Calu3 (cell line): ENCODE data around the gene RPL3. TPM values are rescaled to one million over a fixed set of nuclear protein-coding genes. Genes with fewer than 3 reads are reported as not detected.

Source experiments
- BruUV-seq: library from RNA; stranded (reverse); fragments of 400-500 nt; replicated peaks from 2 replicates; lab custom pipeline; 2021; lab: Mats Ljungman, UMichigan
- CTCF ChIA-PET: fragments of 300-600 bp; sonication (Branson Sonifier 250); formaldehyde crosslinking; loops from one replicate; lab custom pipeline; 2022; ENCODE audit warnings: antibody characterized with exemption; lab: Charles Lee
- DNase-seq: peaks from one replicate; pipeline ENCODE4 v3.0.0; 2022
- H3K27ac Mint-ChIP-seq: one replicate; pipeline ENCODE4 v1.8.0; 2022; ENCODE audit warnings: mixed read lengths; ENCODE audit not compliant: unreplicated experiment
- H3K27me3 Mint-ChIP-seq: one replicate; pipeline ENCODE4 v1.8.0; 2022; ENCODE audit warnings: mixed read lengths; ENCODE audit not compliant: unreplicated experiment
- H3K36me3 Mint-ChIP-seq: one replicate; pipeline ENCODE4 v1.8.0; 2022; ENCODE audit warnings: mild to moderate bottlenecking, moderate library complexity, mixed read lengths; ENCODE audit not compliant: insufficient read depth, unreplicated experiment
- H3K4me1 Mint-ChIP-seq: one replicate; pipeline ENCODE4 v1.8.0; 2022; ENCODE audit warnings: mild to moderate bottlenecking, low read depth, mixed read lengths; ENCODE audit not compliant: unreplicated experiment
- H3K4me3 Mint-ChIP-seq: one replicate; pipeline ENCODE4 v1.8.0; 2022; ENCODE audit warnings: mild to moderate bottlenecking, low read depth, moderate library complexity, mixed read lengths; ENCODE audit not compliant: unreplicated experiment
- H3K9me3 Mint-ChIP-seq: one replicate; pipeline ENCODE4 v1.8.0; 2022; ENCODE audit warnings: low read depth, mixed read lengths; ENCODE audit not compliant: unreplicated experiment
- intact Hi-C: fragments of 100-400 bp; cut with micrococcal nuclease; formaldehyde crosslinking; loops from one replicate; pipeline ENCODE4 v1.10.0; 2022; ENCODE audit not compliant: unreplicated experiment
- total RNA-seq: library from RNA; stranded (reverse); gene quantifications from 2 replicates; pipeline ENCODE4 v1.2.3, GENCODE V29; 2022
- TF ChIP-seq, protein P1 (sequence below): fragments of 200-600 bp; IDR thresholded peaks from one replicate; pipeline ENCODE4 v1.8.0; 2022; ENCODE audit warnings: antibody characterized with exemption; ENCODE audit not compliant: unreplicated experiment

Gene RPL3
- total RNA-seq, 1 experiment from 2014 or later, result 1,058 TPM

GRCh38 chr22:39296535-39296934 is 22.9 kb downstream of the RPL3 start:
- H3K27ac Mint-ChIP-seq, result no peak overlapping the region
- peaks cover 23% of the 10 kb centered on the region for H3K36me3 Mint-ChIP-seq
- peaks cover 81% of the 10 kb centered on the region for H3K4me1 Mint-ChIP-seq
- CTCF ChIA-PET, result no interaction called here
- intact Hi-C loops, result no loop called here
- DNase-seq, result no peak
- H3K9me3 Mint-ChIP-seq, result no peaks in the 10 kb centered on the region
- BruUV-seq, result no TSS peak
- TF ChIP-seq, protein P1, sequence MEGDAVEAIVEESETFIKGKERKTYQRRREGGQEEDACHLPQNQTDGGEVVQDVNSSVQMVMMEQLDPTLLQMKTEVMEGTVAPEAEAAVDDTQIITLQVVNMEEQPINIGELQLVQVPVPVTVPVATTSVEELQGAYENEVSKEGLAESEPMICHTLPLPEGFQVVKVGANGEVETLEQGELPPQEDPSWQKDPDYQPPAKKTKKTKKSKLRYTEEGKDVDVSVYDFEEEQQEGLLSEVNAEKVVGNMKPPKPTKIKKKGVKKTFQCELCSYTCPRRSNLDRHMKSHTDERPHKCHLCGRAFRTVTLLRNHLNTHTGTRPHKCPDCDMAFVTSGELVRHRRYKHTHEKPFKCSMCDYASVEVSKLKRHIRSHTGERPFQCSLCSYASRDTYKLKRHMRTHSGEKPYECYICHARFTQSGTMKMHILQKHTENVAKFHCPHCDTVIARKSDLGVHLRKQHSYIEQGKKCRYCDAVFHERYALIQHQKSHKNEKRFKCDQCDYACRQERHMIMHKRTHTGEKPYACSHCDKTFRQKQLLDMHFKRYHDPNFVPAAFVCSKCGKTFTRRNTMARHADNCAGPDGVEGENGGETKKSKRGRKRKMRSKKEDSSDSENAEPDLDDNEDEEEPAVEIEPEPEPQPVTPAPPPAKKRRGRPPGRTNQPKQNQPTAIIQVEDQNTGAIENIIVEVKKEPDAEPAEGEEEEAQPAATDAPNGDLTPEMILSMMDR, result no peak
- H3K4me3 Mint-ChIP-seq, result no peak overlapping the region
- no peaks in the 10 kb centered on the region for H3K27me3 Mint-ChIP-seq

DNA sequence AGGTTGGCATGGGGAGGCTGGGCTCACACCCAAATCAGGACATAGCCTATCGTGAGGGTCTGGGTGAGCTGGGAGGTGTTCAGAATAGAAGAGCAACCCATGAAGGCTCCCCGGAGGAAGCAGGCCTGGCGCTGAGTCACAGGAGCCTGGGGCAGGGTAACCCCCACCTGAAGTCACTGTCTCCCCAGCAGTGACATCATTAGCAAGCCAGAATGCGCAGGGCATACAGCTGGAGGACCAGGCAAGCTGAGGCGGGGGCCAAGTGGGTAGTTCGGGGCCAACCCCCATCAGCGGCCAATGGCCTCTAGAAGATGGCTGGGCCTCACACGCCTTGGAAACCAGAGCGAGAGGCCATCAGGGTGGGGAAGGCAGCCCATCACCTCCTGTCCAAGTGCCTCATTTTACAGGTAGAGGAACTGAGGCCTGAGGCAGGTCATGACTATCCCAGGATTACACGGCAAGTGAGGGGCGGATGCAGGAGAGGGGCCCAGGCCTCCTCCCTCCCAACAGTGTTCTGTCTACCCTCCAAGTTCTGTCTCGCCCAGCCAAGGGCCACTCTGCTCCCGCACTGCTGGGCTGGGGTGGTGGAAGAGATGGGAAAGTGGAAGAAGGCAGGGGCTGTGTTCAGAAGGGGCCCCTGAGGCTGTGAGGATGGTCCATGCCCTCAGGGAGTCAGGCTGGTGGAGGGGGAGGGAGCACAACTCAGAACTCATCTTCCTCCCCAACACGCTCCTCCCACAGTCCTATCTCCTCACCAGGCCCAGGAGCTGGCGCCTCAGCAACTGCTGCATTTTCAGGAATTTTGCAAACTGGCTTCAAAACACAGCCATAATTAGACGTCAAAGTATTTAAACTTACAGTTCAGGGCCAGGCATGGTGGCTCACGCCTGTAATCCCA is 24.6 kb downstream of the RPL3 start:
- Mint-ChIP-seq H3K36me3 (peaks cover 40% of the 10 kb centered on the region), H3K9me3 (no peaks in the 10 kb centered on the region), H3K4me3 (no peak overlapping the region), H3K27ac (peak overlapping the region; percentile 94), H3K27me3 (no peaks in the 10 kb centered on the region), H3K4me1 (peaks cover 86% of the 10 kb centered on the region)
- BruUV-seq, result no TSS peak
- DNase-seq, result no peak
- TF ChIP-seq, protein P1, result no peak
- intact Hi-C loops, result loop anchor here (5.0 kb wide), 1 partner anchor 53 kb away; the partner anchor contains the start of gene PDGFB
- CTCF ChIA-PET, result no interaction called here

GRCh38 chr22:39293766-39294368 is 25.6 kb downstream of the RPL3 start:
- DNase-seq, result no peak
- H3K9me3 Mint-ChIP-seq, result no peaks in the 10 kb centered on the region
- H3K4me3 Mint-ChIP-seq, result peak overlapping the region; percentile 31
- H3K36me3 Mint-ChIP-seq, result peaks cover 45% of the 10 kb centered on the region
- TF ChIP-seq, protein P1, result no peak
- H3K27me3 Mint-ChIP-seq, result no peaks in the 10 kb centered on the region
- peaks cover 88% of the 10 kb centered on the region for H3K4me1 Mint-ChIP-seq
- intact Hi-C loops, result loop anchor here (5.0 kb wide), 1 partner anchor 52 kb away; the partner anchor contains the start of gene PDGFB
- CTCF ChIA-PET, result interaction anchor here (0.7 to 1.0 kb wide), 4 partner anchors 13 to 88 kb away, joined by 3 read pairs; no protein-coding TSS in a partner anchor
- H3K27ac Mint-ChIP-seq, result peak overlapping the region; percentile 94
- BruUV-seq, result no TSS peak

DNA sequence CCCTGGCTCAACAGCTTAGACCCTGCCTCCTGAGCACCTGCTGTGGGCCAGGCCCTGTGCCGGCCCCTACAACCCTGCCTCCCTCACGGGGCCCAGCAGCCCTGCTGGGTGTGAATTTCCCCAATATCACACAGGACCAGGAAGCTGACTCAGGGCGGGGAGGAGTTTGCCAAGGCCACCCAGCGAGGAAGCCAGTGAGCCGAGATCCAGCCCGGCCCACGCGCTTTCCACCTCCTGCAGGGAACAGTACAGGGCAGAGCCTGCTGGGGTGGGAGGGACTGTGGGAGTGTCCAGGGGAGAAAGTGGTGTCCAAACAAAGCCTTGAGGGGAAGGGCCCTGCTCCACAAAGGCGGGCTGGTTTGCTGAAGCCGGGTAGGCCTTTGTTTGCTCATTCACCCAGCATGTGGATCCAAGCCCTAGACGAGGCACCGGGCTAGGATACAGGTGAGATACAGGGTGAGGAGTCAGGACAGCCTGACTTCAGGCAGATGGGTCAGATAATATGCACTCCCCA is 26.8 kb downstream of the RPL3 start:
- no TSS peak for BruUV-seq
- DNase-seq, result peak; percentile 95
- H3K27me3 Mint-ChIP-seq, result no peaks in the 10 kb centered on the region
- intact Hi-C loops, result loop anchor here (5.0 kb wide), 1 partner anchor 50 kb away; the partner anchor contains the start of gene PDGFB
- no peaks in the 10 kb centered on the region for H3K9me3 Mint-ChIP-seq
- peaks cover 82% of the 10 kb centered on the region for H3K4me1 Mint-ChIP-seq
- peak overlapping the region; percentile 94 for H3K27ac Mint-ChIP-seq
- H3K36me3 Mint-ChIP-seq, result peaks cover 45% of the 10 kb centered on the region
- CTCF ChIA-PET, result interaction anchor here (0.9 to 1.9 kb wide), 5 partner anchors 9 to 122 kb away, joined by 3 to 17 read pairs (median 5); partner anchors contain the start of gene PDGFB
- TF ChIP-seq, protein P1, result no peak
- H3K4me3 Mint-ChIP-seq, result peak overlapping the region; percentile 52
